VCaP (cell line): ENCODE measurements around the gene H1-8.
A peak's percentile ranks its signal among the peaks of the same experiment; 100 is the strongest.

Experiments
- H3K27ac ChIP-seq: fragments of 450-650 bp; 2 replicates; pipeline ENCODE4 v1.5.1; 2017
- CTCF ChIP-seq: fragments of 450-650 bp; conservative IDR thresholded peaks from 2 replicates; pipeline ENCODE4 v1.5.1; 2017; ENCODE audit warnings: mild to moderate bottlenecking, moderate library complexity

Gene H1-8

GRCh38 chr3:129575233-129575996, 32.4 kb downstream of the H1-8 start:
- H3K27ac ChIP-seq = no peak overlapping the region; the same call in 1 of the 2 replicates
- no peak for TF ChIP-seq CTCF

- peak overlapping the region; percentile 56 for H3K27ac ChIP-seq
- TF ChIP-seq CTCF = no peak
These were observed 33.0 kb downstream of the H1-8 start for GRCh38 chr3:129575997-129576384.

GRCh38 chr3:129576514-129577352, 33.8 kb downstream of the H1-8 start:
- peak overlapping the region; percentile 56 for H3K27ac ChIP-seq
- no peak for TF ChIP-seq CTCF

- peak overlapping the region; percentile 56 for H3K27ac ChIP-seq
- no peak for TF ChIP-seq CTCF
These were observed 34.4 kb downstream of the H1-8 start for GRCh38 chr3:129577366-129577765.

GRCh38 chr3:129577925-129578786, 35.2 kb downstream of the H1-8 start:
- no peak overlapping the region; the same call in 1 of the 2 replicates for H3K27ac ChIP-seq
- no peak for TF ChIP-seq CTCF

- no peak for TF ChIP-seq CTCF
- no peak overlapping the region for H3K27ac ChIP-seq
These were observed 37.0 kb downstream of the H1-8 start for GRCh38 chr3:129579991-129580390.

- H3K27ac ChIP-seq = no peak overlapping the region
- TF ChIP-seq CTCF = no peak
These were observed 38.6 kb downstream of the H1-8 start for GRCh38 chr3:129581623-129582022.
